GM11168 (cell line): ENCODE measurements around the gene C11orf68.

Source experiments
- in situ Hi-C: fragments of 300-500 bp; cut with MboI; formaldehyde crosslinking; loops from one replicate; pipeline ENCODE4 v1.12.0; 2022; ENCODE audit warnings: low sequenced_read_pairs; ENCODE audit not compliant: unreplicated experiment

C11orf68 gene

DNA sequence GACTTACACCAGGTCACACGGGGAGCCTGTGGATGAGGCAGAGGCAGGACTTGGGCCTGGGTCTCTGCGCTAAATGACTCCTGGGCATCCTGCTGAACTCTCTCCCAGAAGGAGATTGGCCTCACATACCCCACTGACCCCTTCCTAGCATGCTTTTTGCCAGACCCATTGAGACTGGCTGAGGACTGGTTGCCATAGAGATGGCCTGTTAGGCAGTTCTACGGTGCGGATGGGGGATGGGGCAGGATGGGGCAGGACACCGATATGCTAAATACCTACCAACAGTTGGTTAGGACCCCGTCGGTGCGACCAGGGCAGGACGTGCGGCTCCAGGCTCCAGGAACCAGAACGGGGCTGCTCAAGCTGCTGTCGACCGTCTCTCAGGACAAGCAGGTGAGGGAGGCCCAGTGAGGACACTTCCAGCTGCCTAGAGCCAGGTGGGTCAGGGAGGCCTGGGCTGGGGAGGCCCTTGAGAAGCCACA, 26.6 kb upstream of the C11orf68 start, which contains the start of gene TSGA10IP:
Gene TSGA10IP, plus strand, starts transcription at position 51 of the 482 bp plus-strand sequence. Its CDS starts 196 bp downstream, at position 247.
- in situ Hi-C loops, result no loop called here

DNA sequence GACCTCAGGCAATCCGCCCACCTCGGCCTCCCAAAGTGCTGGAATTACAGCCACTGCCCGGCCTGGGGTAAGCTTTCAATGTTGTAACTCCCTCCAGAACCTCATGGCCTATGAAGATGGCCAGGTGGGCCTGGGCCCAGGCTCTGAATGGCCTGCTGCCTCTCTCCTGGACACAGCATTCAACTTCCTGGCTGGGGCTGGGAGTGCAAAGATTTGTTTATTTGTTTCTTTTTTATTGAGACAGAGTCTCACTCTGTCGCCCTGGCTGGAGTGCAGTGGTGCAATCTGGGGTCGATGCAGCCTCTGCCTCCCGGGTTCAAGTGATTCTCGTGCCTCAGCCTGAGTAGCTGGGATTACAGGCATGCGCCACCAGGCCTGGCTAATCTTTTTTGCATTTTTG, 25.9 kb upstream of the C11orf68 start:
- in situ Hi-C loops, result no loop called here

DNA sequence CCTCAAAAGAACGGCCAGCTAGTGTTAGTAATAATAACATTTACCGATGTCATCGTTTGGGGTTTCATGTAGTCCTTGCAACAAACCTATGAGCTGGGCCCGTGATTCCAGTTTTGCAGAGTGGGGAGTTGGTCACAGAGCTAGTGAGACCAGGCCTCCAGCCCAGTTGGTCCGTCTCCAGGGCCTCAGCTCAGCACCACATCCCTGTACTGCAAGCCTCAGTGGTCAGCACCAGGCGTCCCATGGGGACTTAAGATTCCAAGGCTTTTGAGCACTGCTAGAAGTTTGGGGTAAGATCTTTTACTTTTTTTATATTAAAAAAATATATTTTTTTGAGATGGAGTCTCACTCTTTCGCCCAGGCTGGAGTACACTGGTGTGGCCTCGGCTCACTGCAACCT, 25.3 kb upstream of the C11orf68 start:
- in situ Hi-C loops, result no loop called here

DNA sequence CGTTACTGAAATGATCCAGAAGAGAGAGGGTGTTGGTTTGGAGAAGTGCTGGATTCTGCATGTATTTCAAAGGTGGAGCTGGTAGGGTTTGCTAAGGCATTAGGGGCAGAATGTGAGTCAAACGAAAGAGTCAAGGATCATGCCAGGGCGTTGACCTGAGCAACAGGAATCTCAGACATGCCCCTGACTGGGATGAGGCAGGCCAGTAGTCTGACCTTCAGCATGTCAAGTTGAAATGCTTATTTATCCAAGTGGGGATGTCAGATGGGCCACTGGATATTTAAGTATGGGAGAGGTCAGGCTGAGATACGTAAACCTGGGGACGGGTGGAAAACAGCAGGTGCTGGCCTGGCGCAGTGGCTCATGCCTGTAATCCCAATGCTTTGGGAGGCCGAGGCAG, 23.7 kb upstream of the C11orf68 start:
- in situ Hi-C loops, result no loop called here

DNA sequence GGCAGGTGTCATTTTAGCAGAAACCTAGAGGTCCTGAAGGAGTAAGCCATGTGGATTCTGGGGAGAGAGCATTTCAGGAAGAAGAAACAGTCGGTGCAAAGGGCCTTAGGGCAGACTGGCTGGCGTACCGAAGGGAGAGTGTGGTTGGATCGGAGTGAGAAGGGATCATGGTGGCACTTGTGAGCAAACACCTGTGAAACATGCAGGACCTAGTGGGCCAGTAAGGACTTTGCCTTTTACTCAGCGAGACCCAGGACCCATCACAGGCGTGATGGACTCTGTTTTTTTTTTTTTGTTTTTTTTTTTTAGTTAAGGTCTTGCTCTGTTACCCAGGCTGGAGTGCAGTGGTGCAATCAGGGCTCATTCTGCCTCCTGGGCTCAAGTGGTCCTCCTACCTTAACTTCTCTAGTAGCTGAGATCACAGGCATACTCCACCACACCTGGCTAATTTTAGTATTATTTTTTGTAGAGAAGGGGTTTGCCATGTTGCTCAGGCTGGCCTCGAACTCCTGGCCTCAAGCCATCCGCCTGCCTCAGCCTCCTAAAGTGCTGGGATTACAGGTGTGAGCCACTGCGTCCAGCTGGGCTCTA, 23.0 kb upstream of the C11orf68 start:
- in situ Hi-C loops, result no loop called here

DNA sequence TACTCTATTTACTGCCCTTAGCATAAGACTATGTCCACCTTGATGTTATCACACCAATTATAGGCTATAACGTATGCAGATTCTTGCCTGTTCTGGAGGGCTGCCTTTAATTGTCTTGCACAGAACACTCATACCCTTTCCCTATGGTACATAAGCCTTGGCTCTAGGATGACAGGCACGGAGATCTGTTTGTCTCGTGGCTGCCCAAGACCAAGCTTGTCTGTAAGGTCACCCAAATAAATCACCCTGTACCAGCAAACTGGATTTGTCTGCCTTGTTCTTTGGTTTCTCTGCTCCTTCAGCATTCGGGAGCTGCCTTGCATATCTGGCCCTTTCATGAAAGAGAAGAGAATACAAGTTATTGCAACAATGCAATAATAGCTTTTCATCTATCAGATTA, 18.9 kb upstream of the C11orf68 start:
- in situ Hi-C loops, result no loop called here

DNA sequence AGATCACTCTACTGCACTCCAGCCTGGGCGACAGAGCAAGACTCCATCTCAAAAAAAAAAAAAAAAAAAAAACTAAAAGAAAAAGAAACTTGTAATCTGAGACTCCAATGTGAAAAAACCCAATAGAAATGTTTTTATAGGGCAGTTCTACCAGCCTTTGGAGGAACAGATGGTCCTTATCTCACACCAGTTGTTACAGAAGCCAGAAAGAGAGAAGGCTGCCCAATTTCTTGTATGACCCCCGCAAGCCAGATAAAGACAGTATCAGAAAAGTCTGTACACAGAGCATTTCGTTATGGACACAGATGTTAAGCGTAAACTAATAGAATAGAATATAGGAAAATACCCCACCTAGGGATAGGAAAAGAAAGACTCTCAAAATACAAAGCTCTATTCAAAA, 15.2 kb upstream of the C11orf68 start:
- in situ Hi-C loops, result no loop called here

DNA sequence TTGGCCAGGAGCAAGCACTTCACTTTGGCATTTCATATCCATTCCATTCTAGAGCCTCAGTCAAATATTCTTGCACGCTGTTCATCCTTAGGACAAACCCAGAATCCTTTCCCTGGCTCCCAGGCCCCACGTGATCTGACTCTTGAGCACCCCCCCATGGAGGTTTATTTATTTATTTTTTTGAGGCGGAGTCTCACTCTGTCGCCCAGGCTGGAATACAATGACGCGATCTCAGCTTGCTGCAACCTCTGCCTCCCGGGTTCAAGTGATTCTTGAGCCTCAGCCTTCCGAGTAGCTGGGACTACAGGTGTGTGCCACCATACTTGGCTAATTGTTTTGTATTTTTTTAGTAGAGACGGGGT, 13.7 kb upstream of the C11orf68 start:
- in situ Hi-C loops, result no loop called here

DNA sequence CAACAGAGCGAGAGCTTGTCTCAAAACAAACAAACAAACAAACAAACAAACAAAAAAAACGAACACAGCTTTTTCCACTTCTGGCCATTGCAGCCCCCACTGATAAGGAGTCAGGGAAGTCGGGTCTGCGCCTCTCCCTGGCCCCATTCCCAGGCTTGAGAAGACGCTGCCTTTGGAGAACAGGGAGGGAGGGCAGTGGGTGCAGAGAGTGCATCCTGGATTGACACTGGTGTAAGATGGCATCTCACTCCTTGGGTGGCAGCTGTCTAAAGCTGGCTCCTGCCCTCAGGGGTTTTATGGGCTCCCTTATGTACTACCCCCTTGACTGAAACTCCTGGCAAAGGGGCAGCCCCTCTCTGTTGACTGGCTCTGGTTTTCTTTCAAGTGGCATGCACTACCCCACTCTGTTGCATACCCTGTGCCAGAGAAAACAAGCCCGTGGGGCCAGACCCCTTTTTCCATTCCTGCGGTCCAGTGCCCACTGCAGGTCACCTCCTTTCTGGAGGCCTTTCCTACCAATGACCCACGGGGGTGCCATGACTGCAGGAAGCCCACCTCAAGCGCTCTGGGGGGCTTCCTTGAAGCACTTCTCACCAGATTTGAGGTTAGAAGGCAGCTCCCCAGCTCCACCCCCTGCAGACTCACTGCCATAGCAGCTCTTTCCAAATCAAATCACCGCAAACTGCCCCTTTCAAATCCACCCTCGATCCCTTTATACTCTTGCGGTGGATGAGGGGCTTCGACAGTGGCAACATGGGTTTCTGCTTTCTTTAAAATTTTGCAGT, 13.1 kb upstream of the C11orf68 start:
- in situ Hi-C loops, result no loop called here

DNA sequence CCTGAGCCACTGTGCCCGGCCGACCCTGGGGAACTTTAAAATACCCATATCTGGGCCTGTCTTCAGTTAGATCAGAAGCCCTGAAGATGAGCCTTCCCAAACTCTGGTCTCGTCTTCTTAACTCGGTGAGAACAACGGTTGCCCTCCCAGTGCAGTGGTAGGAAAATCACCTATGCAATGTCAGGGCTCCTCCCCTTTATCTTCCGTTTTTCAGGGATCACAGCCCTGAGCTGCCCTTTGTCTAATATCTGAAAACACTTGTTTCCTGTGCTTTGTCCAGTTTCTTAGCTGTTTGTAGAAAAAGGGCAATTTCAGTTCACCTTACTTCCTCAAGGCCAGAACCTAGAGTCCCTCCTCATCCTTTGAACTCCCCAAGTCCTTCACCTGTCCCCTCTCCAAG, 9.8 kb upstream of the C11orf68 start:
- in situ Hi-C loops, result no loop called here

DNA sequence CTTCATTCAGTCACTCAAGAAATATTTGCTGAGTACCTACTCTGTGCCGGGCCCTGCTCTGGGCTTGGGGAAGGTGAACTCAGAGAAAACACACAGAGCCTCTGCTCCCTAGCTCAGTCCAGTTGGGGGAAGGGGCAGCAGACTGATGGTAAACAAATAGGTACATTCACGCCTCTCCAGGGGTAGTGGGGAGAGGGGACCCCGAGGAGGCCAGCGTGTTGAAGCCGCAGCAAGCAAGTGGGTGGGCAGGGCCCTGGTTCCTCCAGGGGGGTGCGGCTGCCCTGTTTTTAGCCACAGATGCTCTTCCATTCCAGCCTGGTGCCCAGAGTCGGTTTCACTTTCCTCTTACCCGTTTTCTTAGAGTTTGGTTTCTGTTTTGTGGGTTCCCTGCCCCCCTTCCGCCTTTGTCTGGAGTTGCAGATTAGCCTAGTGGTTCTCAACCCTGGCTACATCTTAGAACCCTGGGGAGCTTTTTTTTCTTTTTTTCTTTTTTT, 9.1 kb upstream of the C11orf68 start:
- in situ Hi-C loops, result no loop called here

DNA sequence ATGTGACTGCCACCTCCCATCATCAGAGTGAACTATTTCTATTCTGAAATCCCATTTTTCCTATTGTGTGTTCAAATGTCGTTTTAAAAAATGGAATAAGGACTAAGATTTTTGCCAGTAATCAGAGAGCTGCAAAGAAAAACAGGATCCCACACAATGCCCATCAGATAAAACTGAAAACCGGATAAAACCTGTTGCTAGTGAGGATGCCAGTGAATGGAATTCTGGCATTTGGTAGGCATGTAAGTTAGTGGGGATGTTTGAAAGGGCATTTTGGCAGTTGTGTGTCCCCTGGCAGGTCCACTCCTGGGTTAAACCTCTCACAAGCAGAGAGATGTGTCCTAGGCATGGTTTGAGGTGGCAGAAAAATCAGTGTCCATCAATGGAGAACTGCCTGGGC, 6.5 kb upstream of the C11orf68 start:
- in situ Hi-C loops, result no loop called here

DNA sequence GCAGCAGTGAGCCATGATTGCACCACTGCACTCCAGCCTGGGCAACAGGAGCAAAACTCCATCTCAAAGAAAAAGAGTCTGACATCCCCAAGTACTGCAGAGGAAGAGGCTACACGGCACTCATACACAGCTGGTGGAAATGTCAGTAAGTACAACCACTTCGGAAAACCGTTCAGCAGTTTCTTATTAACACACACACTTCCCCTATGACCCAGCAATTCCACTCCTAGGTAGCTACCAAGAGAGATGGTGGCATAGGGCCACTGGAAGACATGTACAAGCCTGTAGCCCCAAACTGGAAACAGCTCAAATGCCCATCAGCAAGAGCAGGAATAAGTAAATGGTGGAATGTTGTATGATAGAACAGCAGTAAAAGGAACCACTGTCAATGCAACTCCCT, 3.7 kb upstream of the C11orf68 start:
- in situ Hi-C loops, result no loop called here

DNA sequence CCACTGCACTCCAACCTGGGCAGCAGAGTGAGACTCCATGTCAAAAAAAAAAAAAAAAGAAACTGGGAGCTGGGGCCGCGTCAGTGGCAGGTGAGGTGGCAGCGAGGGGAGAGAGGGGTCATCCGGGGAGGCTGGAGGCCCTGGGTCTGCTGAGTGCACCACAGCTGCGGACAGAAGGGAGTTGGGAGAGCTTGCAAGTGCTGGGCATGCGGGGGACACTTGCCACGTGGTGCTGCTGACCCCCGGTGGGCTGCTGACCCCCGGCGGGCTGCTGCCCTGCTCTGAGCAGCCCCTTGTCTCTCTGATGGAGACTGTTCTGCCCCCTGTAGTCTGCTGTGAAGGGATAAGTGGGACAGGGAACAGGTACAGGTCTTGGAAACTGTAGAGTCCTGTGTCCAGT, 3.0 kb upstream of the C11orf68 start:
- in situ Hi-C loops, result no loop called here

DNA sequence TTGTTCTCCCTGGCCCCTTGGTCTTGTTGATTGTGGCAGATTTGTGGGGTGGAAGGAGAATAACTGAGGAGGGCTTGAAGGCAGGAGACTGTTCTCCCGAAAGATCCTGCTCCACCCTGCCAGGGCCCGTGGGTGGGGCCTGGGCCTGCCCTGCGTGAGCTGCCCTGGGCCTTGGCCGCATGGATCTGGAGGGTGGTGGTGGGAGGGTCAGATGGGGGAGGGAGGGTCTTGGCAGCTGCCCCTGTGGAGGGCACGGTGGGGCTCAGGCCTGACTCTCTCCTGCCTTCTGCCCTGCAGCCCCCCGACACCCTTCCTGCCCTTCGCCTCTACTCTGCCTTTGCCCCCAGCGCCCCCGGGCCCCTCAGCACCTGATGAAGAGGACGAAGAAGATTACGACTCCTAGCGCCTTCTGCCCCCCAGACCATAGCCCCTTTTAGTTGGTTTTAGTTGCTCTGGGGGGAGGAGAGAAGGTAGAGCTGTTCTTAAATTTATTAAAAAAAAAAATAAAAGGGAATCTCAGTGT, 2.2 kb upstream of the C11orf68 start:
- in situ Hi-C loops, result no loop called here

DNA sequence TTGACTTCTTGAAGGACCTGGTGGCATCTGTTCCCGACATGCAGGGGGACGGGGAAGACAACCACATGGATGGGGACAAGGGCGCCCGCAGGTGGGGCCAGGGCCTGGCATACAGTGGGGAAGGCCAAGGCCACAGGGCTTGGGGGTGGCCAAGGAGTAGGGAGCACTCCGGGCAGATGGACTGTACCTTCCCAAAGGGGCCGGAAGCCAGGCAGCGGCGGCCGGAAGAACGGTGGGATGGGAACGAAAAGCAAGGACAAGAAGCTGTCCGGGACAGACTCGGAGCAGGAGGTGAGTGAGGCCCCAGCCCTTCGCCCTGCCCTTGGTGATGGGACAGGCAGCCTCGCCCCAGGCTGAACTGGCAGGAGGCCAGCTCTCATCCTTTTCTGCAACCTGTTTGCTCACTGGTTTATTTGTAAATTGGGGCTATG, 1.5 kb upstream of the C11orf68 start:
- in situ Hi-C loops, result no loop called here

DNA sequence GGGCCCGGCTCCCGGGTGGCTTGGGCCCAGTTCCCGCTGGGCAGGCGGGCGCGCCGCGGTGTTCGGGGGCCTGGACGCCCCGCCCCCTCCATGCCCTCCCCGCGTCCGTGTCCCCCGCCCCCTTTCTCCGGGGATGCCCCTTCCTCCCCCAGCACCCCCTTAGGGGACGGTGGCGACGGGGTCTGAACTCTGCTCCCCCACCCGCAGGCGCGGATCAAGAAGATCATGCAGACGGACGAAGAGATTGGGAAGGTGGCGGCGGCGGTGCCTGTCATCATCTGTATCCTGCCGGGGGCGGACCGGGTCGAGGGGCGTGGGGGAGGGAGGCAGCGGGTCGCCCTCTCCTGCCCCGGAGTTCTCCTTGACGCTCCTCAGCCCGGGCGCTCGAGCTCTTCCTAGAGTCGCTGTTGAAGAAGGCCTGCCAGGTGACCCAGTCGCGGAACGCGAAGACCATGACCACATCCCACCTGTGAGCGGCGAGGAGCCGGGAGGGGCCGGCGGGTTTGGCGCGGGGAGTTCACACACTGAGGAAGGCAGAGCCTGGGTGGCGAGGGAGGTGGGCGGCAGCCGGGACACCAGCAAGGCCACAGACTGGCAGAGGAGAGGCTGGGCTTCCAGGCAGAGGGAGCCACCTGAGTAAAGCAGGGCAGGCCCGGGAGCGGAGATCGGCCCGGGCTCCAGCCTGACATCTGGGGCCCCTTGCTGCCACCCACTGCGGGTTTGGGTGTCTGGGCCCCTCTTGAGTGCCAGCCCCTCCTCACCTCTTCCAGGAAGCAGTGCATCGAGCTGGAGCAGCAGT, 910 bp upstream of the C11orf68 start:
- in situ Hi-C loops, result no loop called here

DNA sequence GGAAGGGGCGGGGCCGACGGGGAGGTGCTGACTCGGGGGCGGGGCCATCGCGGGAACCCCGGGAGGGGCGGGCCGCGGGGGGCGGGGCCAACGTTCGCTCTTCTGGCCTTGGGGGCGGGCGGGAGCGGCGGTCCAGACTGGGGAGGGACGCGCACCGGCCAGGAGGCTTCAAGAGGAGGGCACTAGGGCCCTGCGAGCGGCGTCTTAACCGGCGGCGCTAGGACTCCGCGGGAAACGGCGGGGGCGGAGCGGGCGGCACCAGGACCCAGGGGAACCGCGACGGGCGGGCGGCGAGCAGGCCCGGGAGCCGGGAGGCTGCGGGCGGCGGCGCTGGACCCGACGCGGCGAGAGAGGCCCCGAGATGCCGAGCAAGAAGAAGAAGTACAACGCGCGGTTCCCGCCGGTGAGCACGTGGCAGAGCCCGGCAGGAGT, 295 bp upstream of the C11orf68 start, which contains the start of gene DRAP1:
Gene DRAP1, plus strand, starts transcription at position 286 of the 432 bp plus-strand sequence. Its CDS starts 76 bp downstream, at position 362.
- in situ Hi-C loops, result no loop called here

DNA sequence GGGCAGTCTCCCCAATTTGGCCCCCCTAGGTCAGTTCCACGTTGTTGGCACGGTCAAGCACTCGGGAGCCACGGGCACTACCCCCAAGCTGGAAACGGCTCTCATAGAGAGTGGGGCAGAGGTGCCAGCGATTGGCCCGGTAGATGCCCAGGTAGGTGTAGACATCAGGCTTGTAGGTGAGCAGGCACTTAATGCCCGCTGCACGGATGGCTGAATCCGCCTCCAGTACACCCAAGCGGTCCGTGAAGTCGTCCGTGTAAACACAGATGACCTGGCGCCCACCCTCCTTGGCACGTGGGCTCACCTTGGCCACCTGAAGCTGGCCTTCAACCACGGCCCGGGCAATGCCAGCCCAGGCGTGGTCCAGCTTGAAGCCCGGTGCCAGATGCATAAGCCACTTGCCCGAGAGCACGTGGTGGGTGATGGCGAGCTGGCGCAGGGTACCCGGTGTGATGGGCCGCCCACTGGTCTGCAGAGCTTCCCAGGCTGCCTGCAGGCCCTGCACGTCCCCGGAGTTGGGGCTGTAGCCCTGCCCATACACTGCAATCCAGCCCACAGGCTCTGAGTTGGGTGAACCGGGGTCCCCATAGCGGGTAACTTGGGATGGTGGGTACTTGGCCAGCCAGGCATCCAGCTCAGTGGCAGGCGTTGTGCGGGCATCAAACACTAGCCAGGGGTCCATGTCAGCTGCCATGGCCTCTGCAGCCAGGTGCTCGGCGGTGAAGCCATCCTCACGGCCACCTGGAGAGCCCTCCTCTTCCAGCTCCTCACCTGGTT, 1.2 kb downstream of the C11orf68 start:
- in situ Hi-C loops, result no loop called here

DNA sequence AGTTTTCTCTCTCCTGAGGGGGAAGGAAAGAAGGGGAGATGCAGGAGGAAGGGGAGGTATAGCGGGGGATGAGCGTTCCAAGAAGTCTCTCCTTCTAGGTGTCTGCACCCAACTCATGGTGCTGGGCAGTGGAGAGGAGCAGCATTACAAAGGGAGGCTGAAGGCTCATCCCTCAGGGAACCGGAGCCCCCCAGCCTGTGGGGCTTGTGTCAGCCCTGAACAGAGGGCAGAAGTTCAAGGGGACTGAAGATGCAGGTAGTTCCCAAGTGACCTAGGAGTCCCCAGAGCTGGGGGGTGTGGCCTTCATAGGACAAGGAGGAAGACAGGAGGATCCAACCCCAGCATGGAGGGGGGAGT, 1.8 kb downstream of the C11orf68 start:
- in situ Hi-C loops, result no loop called here
